Keratinocyte (primary cell): ENCODE measurements around the gene NRSN2. TPM values are rescaled to one million over a fixed set of nuclear protein-coding genes. Genes with fewer than 3 reads are reported as not detected.

Experiments used
- DNase-seq: peaks from one replicate; pipeline ENCODE4 v3.0.0-alpha.2; 2011; ENCODE audit warnings: low read depth, missing footprints, low spot score
- FAIRE-seq: peaks from 2 replicates; lab custom pipeline; 2011; peaks lifted over from hg19 to GRCh38; lab: Jason Lieb, UNC
- H2AFZ ChIP-seq: 2 replicates; pipeline ENCODE4 v1.6.0; 2012; ENCODE audit warnings: low read length, control low read depth, inconsistent platforms; ENCODE audit not compliant: control insufficient read depth
- H3K27ac ChIP-seq: 2 replicates; pipeline ENCODE4 v1.5.1; 2011; ENCODE audit warnings: low read length; ENCODE audit not compliant: control insufficient read depth, insufficient read depth
- H3K27me3 ChIP-seq: 3 replicates; pipeline ENCODE4 v1.6.0; 2011; ENCODE audit warnings: low read length; ENCODE audit not compliant: control insufficient read depth, insufficient read depth; ENCODE audit errors: extremely low read depth
- H3K36me3 ChIP-seq, 2 experiments: 2 replicates in 1 of 2; 3 replicates in 1 of 2; pipeline ENCODE4 v1.5.1; 2011; ENCODE audit warnings: low read length in 2 of 2, mild to moderate bottlenecking in 1 of 2; ENCODE audit not compliant: control insufficient read depth in 2 of 2, insufficient read depth in 2 of 2; ENCODE audit errors: extremely low read depth in 1 of 2
- H3K4me1 ChIP-seq: 3 replicates; pipeline ENCODE4 v1.5.1; 2011; ENCODE audit warnings: low read length; ENCODE audit not compliant: control insufficient read depth, insufficient read depth; ENCODE audit errors: extremely low read depth
- H3K4me2 ChIP-seq: 3 replicates; pipeline ENCODE4 v1.6.0; 2011; ENCODE audit warnings: low read depth, low read length; ENCODE audit not compliant: control insufficient read depth, insufficient read depth; ENCODE audit errors: extremely low read depth
- H3K4me3 ChIP-seq, 3 experiments: fragments of 200-600 bp in 1 of 3; sonication (generic) in 1 of 3; 2 replicates in 2 of 3; 3 replicates in 1 of 3; pipeline ENCODE4 v1.5.1; 2011 to 2016; ENCODE audit warnings: low read length in 3 of 3, mild to moderate bottlenecking in 3 of 3, control low read depth in 2 of 3, inconsistent platforms in 1 of 3, low read depth in 1 of 3, mixed read lengths in 1 of 3, mixed run types in 1 of 3, moderate library complexity in 1 of 3; ENCODE audit not compliant: control insufficient read depth in 2 of 3, insufficient read depth in 2 of 3; ENCODE audit errors: extremely low read depth in 1 of 3
- H3K79me2 ChIP-seq: 2 replicates; pipeline ENCODE4 v1.6.0; 2012; ENCODE audit warnings: low read length; ENCODE audit not compliant: control insufficient read depth, insufficient read depth
- H3K9ac ChIP-seq: 3 replicates; pipeline ENCODE4 v1.6.0; 2011; ENCODE audit warnings: low read length; ENCODE audit not compliant: control insufficient read depth, insufficient read depth; ENCODE audit errors: extremely low read depth
- H3K9me1 ChIP-seq: 3 replicates; pipeline ENCODE4 v1.6.0; 2011; ENCODE audit warnings: low read length; ENCODE audit not compliant: control insufficient read depth, insufficient read depth; ENCODE audit errors: extremely low read depth
- H3K9me3 ChIP-seq: 2 replicates; pipeline ENCODE4 v1.5.1; 2012; ENCODE audit warnings: low read depth, low read length; ENCODE audit not compliant: control insufficient read depth
- H4K20me1 ChIP-seq: 3 replicates; pipeline ENCODE4 v1.6.0; 2011; ENCODE audit warnings: low read length; ENCODE audit not compliant: control insufficient read depth, insufficient read depth; ENCODE audit errors: extremely low read depth
- EZH2 ChIP-seq: IDR thresholded peaks from one replicate; pipeline ENCODE4 v1.6.1; 2012; ENCODE audit warnings: inconsistent platforms, mild to moderate bottlenecking, low read length, moderate library complexity
- dilution Hi-C: fragments of 300-500 bp; cut with MboI; formaldehyde crosslinking; loops from one replicate; pipeline ENCODE4 v1.7.0; 2020; ENCODE audit warnings: low sequenced_read_pairs; ENCODE audit not compliant: extremely low pct_ligation_motif_present
- polyA plus RNA-seq, 5 experiments: library from polyadenylated mRNA; depleted of rRNA in 3 of 5; stranded (reverse) in 3 of 5; stranded (forward) in 1 of 5; unstranded in 1 of 5; fragments of >200 nt; gene quantifications; 1 replicate in 1 of 5; 2 replicates in 3 of 5; 3 replicates in 1 of 5; pipeline versions ENCODE4 v1.2.1 to v1.2.3, GENCODE V29; 2011 to 2012; ENCODE audit warnings: missing spikeins in 2 of 5, low read depth in 1 of 5, low replicate concordance in 1 of 5
- TF ChIP-seq, protein P1 (sequence below), 3 experiments: IDR thresholded peaks in 1 of 3; conservative IDR thresholded peaks in 1 of 3; optimal IDR thresholded peaks in 1 of 3; 2 replicates in 2 of 3; 3 replicates in 1 of 3; pipeline versions ENCODE3 to v1.5.1; 2011; ENCODE audit warnings: low read length in 3 of 3, mild to moderate bottlenecking in 3 of 3, moderate library complexity in 2 of 3, control low read depth in 1 of 3, inconsistent platforms in 1 of 3; ENCODE audit not compliant: insufficient read depth in 2 of 3; ENCODE audit errors: extremely low read depth in 1 of 3

NRSN2 gene
- polyA plus RNA-seq, 1 donor (not counting 4 experiments of a cell fraction or from before 2014, with no cell fraction given), result 10.4 TPM

DNA sequence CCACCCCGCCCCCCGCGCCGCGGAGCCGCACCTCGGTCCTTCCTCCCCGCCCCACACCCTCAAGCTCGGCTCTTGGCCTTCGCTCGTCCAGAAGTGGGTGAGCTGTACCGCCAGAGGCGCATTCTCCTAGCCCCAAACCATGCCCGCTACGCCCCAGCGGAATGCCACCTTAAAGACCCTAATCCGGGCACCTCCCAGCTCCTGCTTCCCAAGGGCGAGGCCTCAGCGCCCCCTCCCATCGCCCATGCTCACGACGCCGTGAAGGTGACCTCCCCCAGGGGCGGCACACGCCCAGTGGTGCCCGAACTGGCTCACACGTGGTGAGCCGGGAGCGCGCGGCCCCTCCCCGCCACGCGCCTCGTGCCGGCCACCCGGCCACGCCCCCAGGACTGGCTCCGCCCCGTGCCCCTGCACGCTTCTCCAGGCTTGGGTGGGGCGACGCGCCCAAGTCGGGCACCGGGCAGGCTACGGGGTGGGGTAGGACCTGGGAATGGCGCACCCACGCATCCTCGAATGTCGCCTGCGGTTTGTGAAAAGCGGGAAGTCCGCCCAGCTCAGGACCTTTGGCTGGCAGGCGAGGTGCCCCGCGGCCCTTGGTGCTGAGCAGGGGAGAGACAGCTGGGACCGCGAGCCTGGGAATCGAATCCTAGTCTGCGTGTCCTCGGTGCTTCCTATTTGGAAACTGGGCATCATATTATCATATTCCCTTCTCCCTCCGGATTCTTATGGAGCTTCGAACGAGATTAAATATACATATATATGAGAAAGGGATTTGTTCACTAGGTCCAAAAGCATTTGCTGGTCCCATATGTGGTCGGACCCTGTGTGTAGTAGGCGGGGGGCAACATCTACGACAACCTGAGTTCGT, 22.5 kb upstream of the NRSN2 start:
- H3K27ac ChIP-seq, result peak overlapping the region; percentile 91
- H3K9ac ChIP-seq, result peak overlapping the region; percentile 97
- peak overlapping the region; percentile 98 for H3K4me2 ChIP-seq
- H3K4me1 ChIP-seq, result peaks cover 24% of the 10 kb centered on the region
- peak overlapping the region; percentile 45 to 94 (median 84) for H3K4me3 ChIP-seq
- TF ChIP-seq, protein P1, sequence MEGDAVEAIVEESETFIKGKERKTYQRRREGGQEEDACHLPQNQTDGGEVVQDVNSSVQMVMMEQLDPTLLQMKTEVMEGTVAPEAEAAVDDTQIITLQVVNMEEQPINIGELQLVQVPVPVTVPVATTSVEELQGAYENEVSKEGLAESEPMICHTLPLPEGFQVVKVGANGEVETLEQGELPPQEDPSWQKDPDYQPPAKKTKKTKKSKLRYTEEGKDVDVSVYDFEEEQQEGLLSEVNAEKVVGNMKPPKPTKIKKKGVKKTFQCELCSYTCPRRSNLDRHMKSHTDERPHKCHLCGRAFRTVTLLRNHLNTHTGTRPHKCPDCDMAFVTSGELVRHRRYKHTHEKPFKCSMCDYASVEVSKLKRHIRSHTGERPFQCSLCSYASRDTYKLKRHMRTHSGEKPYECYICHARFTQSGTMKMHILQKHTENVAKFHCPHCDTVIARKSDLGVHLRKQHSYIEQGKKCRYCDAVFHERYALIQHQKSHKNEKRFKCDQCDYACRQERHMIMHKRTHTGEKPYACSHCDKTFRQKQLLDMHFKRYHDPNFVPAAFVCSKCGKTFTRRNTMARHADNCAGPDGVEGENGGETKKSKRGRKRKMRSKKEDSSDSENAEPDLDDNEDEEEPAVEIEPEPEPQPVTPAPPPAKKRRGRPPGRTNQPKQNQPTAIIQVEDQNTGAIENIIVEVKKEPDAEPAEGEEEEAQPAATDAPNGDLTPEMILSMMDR (optimal IDR thresholded peaks at IDR 0.05 in 1 of 3, IDR thresholded peaks at IDR 0.05 in 1 of 3, conservative IDR thresholded peaks at IDR 0.05 in 1 of 3; ENCODE audit: extremely low read depth in 1 of 3, insufficient read depth in 2 of 3, low read length in 3 of 3), result peak in 2 of 3 experiments; percentile 19 to 25
- no peak for TF ChIP-seq EZH2
- no peaks in the 10 kb centered on the region for H3K27me3 ChIP-seq
- DNase-seq (no peak), FAIRE-seq (peak; percentile 13)
- H3K36me3 ChIP-seq, result peaks cover 2 to 3% of the 10 kb centered on the region in 2 experiments
- H3K9me1 ChIP-seq, result no peaks in the 10 kb centered on the region
- H4K20me1 ChIP-seq, result no peaks in the 10 kb centered on the region
- dilution Hi-C loops, result loop anchor here (10.0 kb wide), 1 partner anchor 80 kb away; no protein-coding TSS in a partner anchor
- H2AFZ ChIP-seq, result peak overlapping the region; percentile 78
- no peaks in the 10 kb centered on the region for H3K9me3 ChIP-seq
- H3K79me2 ChIP-seq, result no peaks in the 10 kb centered on the region

DNA sequence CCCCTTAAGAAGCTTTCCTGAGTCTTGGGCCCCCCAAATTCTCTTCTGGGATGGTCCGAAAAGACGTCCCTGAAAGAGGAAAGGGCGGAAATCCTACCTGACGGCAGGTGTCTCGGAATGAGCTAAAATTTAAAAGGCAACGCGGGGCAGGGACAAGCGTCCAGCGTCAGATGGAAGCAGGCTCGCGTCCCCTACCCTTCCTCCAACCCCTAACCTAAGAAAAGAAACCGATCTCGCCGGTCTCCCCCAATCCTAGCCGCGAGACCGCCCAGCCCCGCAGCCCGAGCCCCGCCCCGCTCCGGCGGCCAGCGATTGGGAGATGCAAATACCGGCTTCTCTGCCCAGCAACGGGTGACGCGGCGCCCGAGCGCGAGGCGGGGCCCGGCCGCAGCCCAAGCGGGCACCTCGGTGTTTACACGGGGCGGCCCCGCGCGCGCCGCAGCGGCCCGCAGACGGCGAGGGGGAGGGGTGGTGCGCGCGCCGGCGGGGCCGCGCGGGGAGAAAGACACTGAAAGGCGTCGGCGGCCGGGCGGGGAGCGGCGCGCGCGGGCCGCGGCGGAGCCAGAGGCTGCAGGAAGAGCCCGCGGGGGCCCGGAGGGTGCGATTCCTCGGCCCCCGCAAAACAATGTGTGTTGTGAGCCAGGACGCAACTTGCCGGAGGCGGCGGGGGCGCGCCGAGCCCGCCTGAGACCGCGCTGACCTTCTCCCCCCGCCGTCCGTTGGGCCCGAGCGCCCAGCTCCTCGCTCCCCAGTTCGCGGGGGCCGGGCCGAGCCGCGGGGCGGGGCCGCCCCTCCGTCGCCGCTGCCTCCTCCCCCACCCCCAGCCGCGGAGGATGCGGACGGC, 21.6 kb upstream of the NRSN2 start, which contains the start of gene SOX12:
TSS of gene SOX12 (plus strand) at position 508 of the 844 bp plus-strand sequence. CDS start 373 bp downstream, outside the sequence.
- no peaks in the 10 kb centered on the region for H4K20me1 ChIP-seq
- FAIRE-seq (no peak), DNase-seq (no peak)
- H3K9me1 ChIP-seq, result no peaks in the 10 kb centered on the region
- H3K36me3 ChIP-seq, result peaks cover 2 to 3% of the 10 kb centered on the region in 2 experiments
- H3K4me3 ChIP-seq, result peak within 1 kb of the TSS; percentile 53 to 94 (median 84)
- H3K9ac ChIP-seq, result peak within 1 kb of the TSS; percentile 97
- H3K79me2 ChIP-seq, result no peaks in the 10 kb centered on the region
- peaks cover 24% of the 10 kb centered on the region for H3K4me1 ChIP-seq
- no peaks in the 10 kb centered on the region for H3K27me3 ChIP-seq
- TF ChIP-seq, protein P1 (optimal IDR thresholded peaks at IDR 0.05 in 1 of 3, IDR thresholded peaks at IDR 0.05 in 1 of 3, conservative IDR thresholded peaks at IDR 0.05 in 1 of 3; ENCODE audit: extremely low read depth in 1 of 3, insufficient read depth in 2 of 3, low read length in 3 of 3), result no peak
- TF ChIP-seq EZH2, result no peak
- H3K27ac ChIP-seq, result peak within 1 kb of the TSS; percentile 91
- H3K4me2 ChIP-seq, result peak within 1 kb of the TSS; percentile 98
- dilution Hi-C loops, result loop anchor here (10.0 kb wide), 1 partner anchor 80 kb away; no protein-coding TSS in a partner anchor
- H3K9me3 ChIP-seq, result no peaks in the 10 kb centered on the region
- H2AFZ ChIP-seq, result peak within 1 kb of the TSS; percentile 78
